ENCODE data around the gene NHERF1. TPM values are rescaled to one million over a fixed set of nuclear protein-coding genes. Genes with fewer than 3 reads are reported as not detected.

Gene NHERF1
- polyA plus RNA-seq, 1 donor (not counting 4 experiments of a cell fraction or from before 2014, with no cell fraction given): 45.6 TPM

DNA sequence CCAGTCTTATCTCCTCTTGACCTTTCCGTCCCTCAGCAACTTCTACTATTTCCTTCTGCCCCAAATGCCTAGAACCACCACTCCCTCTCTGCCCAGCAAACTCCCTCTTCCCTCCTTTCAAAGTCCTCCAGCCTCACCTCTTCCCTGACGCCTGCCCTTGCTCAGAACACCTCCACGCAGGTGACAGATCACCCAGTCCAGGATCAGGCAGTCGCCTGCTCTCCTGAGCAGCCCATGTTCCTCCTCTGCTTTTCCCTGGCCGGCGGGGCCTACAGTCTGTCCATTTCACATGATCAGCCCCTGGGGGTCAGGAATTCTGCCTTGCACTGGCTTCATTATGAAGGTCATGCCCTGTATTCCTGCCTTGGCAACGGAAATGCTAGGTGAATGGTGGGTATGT is 36.1 kb upstream of the NHERF1 start:
- no peak overlapping the region for H2AFZ ChIP-seq (ENCODE audit: control insufficient read depth, low read length)
- H3K36me3 ChIP-seq (ENCODE audit: control insufficient read depth in 2 of 2, extremely low read depth in 1 of 2, insufficient read depth in 2 of 2, low read length in 2 of 2): no peaks in the 10 kb centered on the region
- H3K9me3 ChIP-seq (ENCODE audit: control insufficient read depth, low read depth, low read length): no peaks in the 10 kb centered on the region
- no peak for FAIRE-seq
- H3K4me3 ChIP-seq (ENCODE audit: control insufficient read depth in 2 of 3, extremely low read depth in 1 of 3, insufficient read depth in 2 of 3, low read depth in 1 of 3, low read length in 3 of 3): no peak overlapping the region
- H3K4me1 ChIP-seq (ENCODE audit: control insufficient read depth, extremely low read depth, insufficient read depth, low read length): no peaks in the 10 kb centered on the region
- TF ChIP-seq EZH2 (IDR thresholded peaks at IDR 0.05; ENCODE audit: low read length): no peak
- H3K79me2 ChIP-seq (ENCODE audit: control insufficient read depth, insufficient read depth, low read length): no peaks in the 10 kb centered on the region
- dilution Hi-C loops (cut with MboI; ENCODE audit: extremely low pct_ligation_motif_present, low sequenced_read_pairs): no loop called here
- peaks cover 9% of the 10 kb centered on the region for H3K27me3 ChIP-seq (ENCODE audit: control insufficient read depth, extremely low read depth, insufficient read depth, low read length)
- no peaks in the 10 kb centered on the region for H3K9me1 ChIP-seq (ENCODE audit: control insufficient read depth, extremely low read depth, insufficient read depth, low read length)
- H3K4me2 ChIP-seq (ENCODE audit: control insufficient read depth, extremely low read depth, insufficient read depth, low read depth, low read length): no peak overlapping the region
- DNase-seq (ENCODE audit: low read depth, low spot score): no peak
- no peak overlapping the region for H3K9ac ChIP-seq (ENCODE audit: control insufficient read depth, extremely low read depth, insufficient read depth, low read length)
- no peak overlapping the region for H3K27ac ChIP-seq (ENCODE audit: control insufficient read depth, insufficient read depth, low read length)
- no peaks in the 10 kb centered on the region for H4K20me1 ChIP-seq (ENCODE audit: control insufficient read depth, extremely low read depth, insufficient read depth, low read length)

DNA sequence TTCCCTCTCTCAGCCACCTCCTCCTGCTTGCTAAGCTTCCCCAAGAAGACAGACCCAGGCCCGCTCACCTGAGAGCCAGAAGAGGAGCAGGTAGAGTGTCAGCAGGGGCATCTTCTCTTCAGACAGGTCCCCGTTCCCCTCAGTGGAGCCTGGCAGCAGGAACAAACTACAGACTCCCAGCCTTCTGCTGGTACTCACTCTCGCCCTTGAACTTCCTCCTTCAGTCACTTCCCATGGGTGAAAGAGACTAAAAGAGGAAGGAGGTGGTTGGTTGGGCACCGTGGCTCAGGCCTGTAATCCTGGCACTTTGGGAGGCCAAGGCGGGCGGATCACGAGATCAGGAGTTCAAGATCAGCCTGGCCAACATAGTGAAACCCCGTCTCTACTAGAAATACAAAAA is 35.7 kb upstream of the NHERF1 start, which contains the start of gene CD300LF:
Gene CD300LF (minus strand): TSS at position 168 of the 400 bp plus-strand sequence. CDS start 57 bp downstream, at position 111.
- DNase-seq (ENCODE audit: low read depth, low spot score) (no peak), FAIRE-seq (no peak)
- Histone ChIP-seq H3K27me3 (ENCODE audit: control insufficient read depth, extremely low read depth, insufficient read depth, low read length) (peaks cover 9% of the 10 kb centered on the region), H3K9me3 (ENCODE audit: control insufficient read depth, low read depth, low read length) (no peaks in the 10 kb centered on the region), H3K9me1 (ENCODE audit: control insufficient read depth, extremely low read depth, insufficient read depth, low read length) (no peaks in the 10 kb centered on the region), H3K4me1 (ENCODE audit: control insufficient read depth, extremely low read depth, insufficient read depth, low read length) (no peaks in the 10 kb centered on the region), H3K79me2 (ENCODE audit: control insufficient read depth, insufficient read depth, low read length) (no peaks in the 10 kb centered on the region), H3K9ac (ENCODE audit: control insufficient read depth, extremely low read depth, insufficient read depth, low read length) (no peak within 1 kb of the TSS), H3K4me2 (ENCODE audit: control insufficient read depth, extremely low read depth, insufficient read depth, low read depth, low read length) (no peak within 1 kb of the TSS), H2AFZ (ENCODE audit: control insufficient read depth, low read length) (no peak within 1 kb of the TSS), H3K4me3 (ENCODE audit: control insufficient read depth in 2 of 3, extremely low read depth in 1 of 3, insufficient read depth in 2 of 3, low read depth in 1 of 3, low read length in 3 of 3) (no peak within 1 kb of the TSS), H3K36me3 (ENCODE audit: control insufficient read depth in 2 of 2, extremely low read depth in 1 of 2, insufficient read depth in 2 of 2, low read length in 2 of 2) (no peaks in the 10 kb centered on the region), H4K20me1 (ENCODE audit: control insufficient read depth, extremely low read depth, insufficient read depth, low read length) (no peaks in the 10 kb centered on the region), H3K27ac (ENCODE audit: control insufficient read depth, insufficient read depth, low read length) (no peak within 1 kb of the TSS)
- dilution Hi-C loops (cut with MboI; ENCODE audit: extremely low pct_ligation_motif_present, low sequenced_read_pairs): no loop called here
- TF ChIP-seq EZH2 (IDR thresholded peaks at IDR 0.05; ENCODE audit: low read length): no peak

DNA sequence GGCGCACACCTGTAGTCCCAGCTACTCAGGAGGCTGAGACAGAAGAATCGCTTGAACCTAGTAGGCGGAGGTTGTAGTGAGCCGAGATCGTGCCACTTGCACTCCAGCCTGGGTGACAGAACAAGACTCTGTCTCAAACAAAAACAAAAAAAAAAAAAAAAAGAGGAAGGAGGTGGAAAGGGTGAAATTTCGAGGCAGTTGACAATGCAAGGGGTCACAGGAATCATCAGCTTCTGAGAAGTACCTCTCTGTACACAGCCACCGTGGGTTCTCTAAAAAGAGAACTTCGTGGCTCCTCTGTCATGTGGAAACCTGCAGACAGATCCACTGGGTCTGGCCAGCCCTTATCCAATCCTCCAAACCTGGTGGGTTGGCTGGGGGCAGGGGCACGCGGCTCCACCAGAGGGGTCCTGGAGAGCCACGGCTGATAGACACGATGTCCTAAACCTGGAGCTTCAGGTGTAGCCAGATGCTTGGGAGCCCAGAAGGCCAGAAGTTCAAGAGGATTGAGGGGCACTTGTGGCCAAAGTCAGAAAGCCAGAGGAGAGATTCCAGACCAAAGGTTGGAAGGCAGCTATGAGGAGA is 35.2 kb upstream of the NHERF1 start:
- Histone ChIP-seq H3K4me3 (ENCODE audit: control insufficient read depth in 2 of 3, extremely low read depth in 1 of 3, insufficient read depth in 2 of 3, low read depth in 1 of 3, low read length in 3 of 3) (no peak overlapping the region), H3K79me2 (ENCODE audit: control insufficient read depth, insufficient read depth, low read length) (no peaks in the 10 kb centered on the region), H3K4me2 (ENCODE audit: control insufficient read depth, extremely low read depth, insufficient read depth, low read depth, low read length) (no peak overlapping the region), H3K9me1 (ENCODE audit: control insufficient read depth, extremely low read depth, insufficient read depth, low read length) (no peaks in the 10 kb centered on the region), H3K9me3 (ENCODE audit: control insufficient read depth, low read depth, low read length) (no peaks in the 10 kb centered on the region), H2AFZ (ENCODE audit: control insufficient read depth, low read length) (no peak overlapping the region), H4K20me1 (ENCODE audit: control insufficient read depth, extremely low read depth, insufficient read depth, low read length) (no peaks in the 10 kb centered on the region), H3K4me1 (ENCODE audit: control insufficient read depth, extremely low read depth, insufficient read depth, low read length) (no peaks in the 10 kb centered on the region), H3K9ac (ENCODE audit: control insufficient read depth, extremely low read depth, insufficient read depth, low read length) (no peak overlapping the region), H3K36me3 (ENCODE audit: control insufficient read depth in 2 of 2, extremely low read depth in 1 of 2, insufficient read depth in 2 of 2, low read length in 2 of 2) (no peaks in the 10 kb centered on the region), H3K27ac (ENCODE audit: control insufficient read depth, insufficient read depth, low read length) (no peak overlapping the region), H3K27me3 (ENCODE audit: control insufficient read depth, extremely low read depth, insufficient read depth, low read length) (peaks cover 9% of the 10 kb centered on the region)
- DNase-seq (ENCODE audit: low read depth, low spot score): no peak
- dilution Hi-C loops (cut with MboI; ENCODE audit: extremely low pct_ligation_motif_present, low sequenced_read_pairs): no loop called here
- TF ChIP-seq EZH2 (IDR thresholded peaks at IDR 0.05; ENCODE audit: low read length): no peak
- TF ChIP-seq, protein P1, sequence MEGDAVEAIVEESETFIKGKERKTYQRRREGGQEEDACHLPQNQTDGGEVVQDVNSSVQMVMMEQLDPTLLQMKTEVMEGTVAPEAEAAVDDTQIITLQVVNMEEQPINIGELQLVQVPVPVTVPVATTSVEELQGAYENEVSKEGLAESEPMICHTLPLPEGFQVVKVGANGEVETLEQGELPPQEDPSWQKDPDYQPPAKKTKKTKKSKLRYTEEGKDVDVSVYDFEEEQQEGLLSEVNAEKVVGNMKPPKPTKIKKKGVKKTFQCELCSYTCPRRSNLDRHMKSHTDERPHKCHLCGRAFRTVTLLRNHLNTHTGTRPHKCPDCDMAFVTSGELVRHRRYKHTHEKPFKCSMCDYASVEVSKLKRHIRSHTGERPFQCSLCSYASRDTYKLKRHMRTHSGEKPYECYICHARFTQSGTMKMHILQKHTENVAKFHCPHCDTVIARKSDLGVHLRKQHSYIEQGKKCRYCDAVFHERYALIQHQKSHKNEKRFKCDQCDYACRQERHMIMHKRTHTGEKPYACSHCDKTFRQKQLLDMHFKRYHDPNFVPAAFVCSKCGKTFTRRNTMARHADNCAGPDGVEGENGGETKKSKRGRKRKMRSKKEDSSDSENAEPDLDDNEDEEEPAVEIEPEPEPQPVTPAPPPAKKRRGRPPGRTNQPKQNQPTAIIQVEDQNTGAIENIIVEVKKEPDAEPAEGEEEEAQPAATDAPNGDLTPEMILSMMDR (optimal IDR thresholded peaks at IDR 0.05 in 1 of 3, IDR thresholded peaks at IDR 0.05 in 1 of 3, conservative IDR thresholded peaks at IDR 0.05 in 1 of 3; ENCODE audit: extremely low read depth in 1 of 3, insufficient read depth in 2 of 3, low read length in 3 of 3): no peak
- FAIRE-seq: no peak
